Gastroesophageal sphincter (tissue), 4 donors: ENCODE data around the gene C6orf141. TPM values are rescaled to one million over a fixed set of nuclear protein-coding genes. Genes with fewer than 3 reads are reported as not detected.

ENCODE experiments used
- ATAC-seq: fragments of 150-250 bp; one replicate; pipeline ENCODE4 v1.9.1; 2016; ENCODE audit warnings: mild to moderate bottlenecking, moderate library complexity
- H3K27ac ChIP-seq, 4 donors: fragments of 200-600 bp; sonication (generic) in 3 of 4; 1 replicate in 3 of 4; 2 replicates in 1 of 4; pipeline ENCODE4 v1.5.1; 2016 to 2019
- H3K27me3 ChIP-seq: fragments of 200-600 bp; sonication (generic); one replicate; pipeline ENCODE4 v1.5.1; 2019
- H3K36me3 ChIP-seq, 2 donors: fragments of 200-600 bp; sonication (generic); one replicate each; pipeline ENCODE4 v1.5.1; 2019; ENCODE audit warnings: control low read depth in 1 of 2
- H3K4me1 ChIP-seq, 3 donors: fragments of 200-600 bp; sonication (generic); 1 replicate in 2 of 3; 2 replicates in 1 of 3; pipeline ENCODE4 v1.5.1; 2016 to 2019; ENCODE audit warnings: control low read depth in 2 of 3
- H3K4me3 ChIP-seq, 2 donors: fragments of 200-600 bp; sonication (generic); one replicate each; pipeline ENCODE4 v1.5.1; 2019; ENCODE audit warnings: mild to moderate bottlenecking in 1 of 2, moderate library complexity in 1 of 2
- H3K9me3 ChIP-seq, 3 donors: fragments of 200-600 bp; sonication (generic); one replicate each; pipeline ENCODE4 v1.5.1; 2017 to 2019; ENCODE audit warnings: control low read depth in 2 of 3
- EP300 ChIP-seq: sonication (generic); formaldehyde crosslinking; IDR thresholded peaks from one replicate; pipeline ENCODE4 v1.6.1; 2017; ENCODE audit warnings: antibody characterized with exemption, mild to moderate bottlenecking
- POLR2A ChIP-seq, 2 donors: fragments of 450-650 bp; IDR thresholded peaks; one replicate each; pipeline ENCODE4 v1.6.1; 2017; ENCODE audit warnings: antibody characterized with exemption in 2 of 2, mild to moderate bottlenecking in 2 of 2, moderate library complexity in 1 of 2
- POLR2AphosphoS5 ChIP-seq: sonication (generic); formaldehyde crosslinking; IDR thresholded peaks from one replicate; pipeline ENCODE4 v1.6.1; 2017; ENCODE audit warnings: antibody characterized with exemption
- WGBS, 2 donors: methylation state at CpG; one replicate each; pipeline ENCODE4 v1.1.5; 2018; ENCODE audit warnings: low coverage in 1 of 2; 5-methylcytosine and 5-hydroxymethylcytosine counted together
- total RNA-seq, 4 donors: library from RNA; depleted of rRNA; stranded (reverse); fragments of >200 nt; gene quantifications; one replicate each; pipeline ENCODE4 v1.1.0, GENCODE V29; 2016
- TF ChIP-seq, protein P1 (sequence below), 4 experiments: fragments of 200-600 bp in 2 of 4; fragments of 450-650 bp in 2 of 4; sonication (generic) in 1 of 4; IDR thresholded peaks; one replicate each; pipeline ENCODE4 v1.5.1; 2017 to 2019; ENCODE audit warnings: antibody characterized with exemption in 4 of 4, mild to moderate bottlenecking in 2 of 4, moderate library complexity in 2 of 4

C6orf141 gene
- total RNA-seq, 4 donors from 2014 or later = 1.6 to 2.6 (median 2.1) TPM

DNA sequence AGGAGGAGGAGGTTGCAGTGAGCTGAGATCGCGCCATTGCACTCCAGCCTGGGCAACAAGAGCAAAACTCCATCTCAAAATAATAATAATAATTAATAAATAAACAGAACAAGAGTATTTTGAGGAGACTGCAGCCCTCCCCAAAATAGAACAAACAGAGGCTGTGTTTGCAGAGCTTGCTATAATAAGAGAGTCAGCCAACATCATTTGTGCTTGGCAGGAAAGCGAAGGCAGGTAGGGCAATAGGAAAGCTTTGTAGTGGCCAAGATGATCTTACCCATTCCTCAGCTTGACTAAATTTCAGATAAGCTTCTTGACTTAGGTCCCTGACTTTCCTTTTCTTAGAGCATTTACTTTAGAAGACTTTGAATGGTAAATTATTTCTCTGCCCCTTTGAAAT lies 6.7 kb downstream of the C6orf141 start:
- no peaks in the 10 kb centered on the region for H3K9me3 ChIP-seq
- H3K4me3 ChIP-seq = no peak overlapping the region
- no peak overlapping the region for H3K27ac ChIP-seq
- TF ChIP-seq POLR2A (IDR thresholded peaks at IDR 0.05) (no peak), EP300 (no peak), POLR2AphosphoS5 (no peak)
- TF ChIP-seq, protein P1, sequence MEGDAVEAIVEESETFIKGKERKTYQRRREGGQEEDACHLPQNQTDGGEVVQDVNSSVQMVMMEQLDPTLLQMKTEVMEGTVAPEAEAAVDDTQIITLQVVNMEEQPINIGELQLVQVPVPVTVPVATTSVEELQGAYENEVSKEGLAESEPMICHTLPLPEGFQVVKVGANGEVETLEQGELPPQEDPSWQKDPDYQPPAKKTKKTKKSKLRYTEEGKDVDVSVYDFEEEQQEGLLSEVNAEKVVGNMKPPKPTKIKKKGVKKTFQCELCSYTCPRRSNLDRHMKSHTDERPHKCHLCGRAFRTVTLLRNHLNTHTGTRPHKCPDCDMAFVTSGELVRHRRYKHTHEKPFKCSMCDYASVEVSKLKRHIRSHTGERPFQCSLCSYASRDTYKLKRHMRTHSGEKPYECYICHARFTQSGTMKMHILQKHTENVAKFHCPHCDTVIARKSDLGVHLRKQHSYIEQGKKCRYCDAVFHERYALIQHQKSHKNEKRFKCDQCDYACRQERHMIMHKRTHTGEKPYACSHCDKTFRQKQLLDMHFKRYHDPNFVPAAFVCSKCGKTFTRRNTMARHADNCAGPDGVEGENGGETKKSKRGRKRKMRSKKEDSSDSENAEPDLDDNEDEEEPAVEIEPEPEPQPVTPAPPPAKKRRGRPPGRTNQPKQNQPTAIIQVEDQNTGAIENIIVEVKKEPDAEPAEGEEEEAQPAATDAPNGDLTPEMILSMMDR (IDR thresholded peaks at IDR 0.05) = no peak
- 70% methylated on average over 3 of the region's 3 CpGs; no CpG with 5 or more reads in 1 of the 2 donors for WGBS, 2 donors
- H3K27me3 ChIP-seq = peaks cover 13% of the 10 kb centered on the region
- H3K4me1 ChIP-seq = no peaks in the 10 kb centered on the region
- ATAC-seq = no peak
- H3K36me3 ChIP-seq = no peaks in the 10 kb centered on the region

DNA sequence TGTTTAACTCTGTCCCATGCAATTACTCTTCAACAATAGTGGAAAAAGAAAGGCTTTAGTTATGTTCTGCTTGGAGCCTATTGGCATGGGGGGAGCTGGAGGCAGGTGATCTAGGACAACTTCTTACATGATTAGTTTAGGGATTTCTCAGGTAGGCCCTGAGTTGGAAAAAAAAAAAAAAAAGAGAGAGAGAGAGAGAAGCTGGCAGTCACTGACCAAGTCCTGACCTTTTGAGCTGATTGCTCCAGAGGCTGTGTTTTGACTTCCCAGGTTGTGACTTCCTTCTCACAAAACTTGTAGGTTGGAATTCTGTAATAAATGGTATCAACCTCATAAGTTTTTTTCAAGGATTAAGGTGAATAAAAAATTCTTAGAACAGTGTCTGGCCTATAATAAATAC lies 7.8 kb downstream of the C6orf141 start:
- no peak overlapping the region for H3K4me3 ChIP-seq
- H3K4me1 ChIP-seq = no peaks in the 10 kb centered on the region
- ATAC-seq = no peak
- H3K36me3 ChIP-seq = no peaks in the 10 kb centered on the region
- no peak for TF ChIP-seq EP300
- no peak for TF ChIP-seq POLR2A (IDR thresholded peaks at IDR 0.05)
- TF ChIP-seq, protein P1 (IDR thresholded peaks at IDR 0.05) = no peak
- no peak for TF ChIP-seq POLR2AphosphoS5
- peaks cover 8% of the 10 kb centered on the region for H3K27me3 ChIP-seq
- H3K27ac ChIP-seq = no peak overlapping the region
- H3K9me3 ChIP-seq = no peaks in the 10 kb centered on the region

DNA sequence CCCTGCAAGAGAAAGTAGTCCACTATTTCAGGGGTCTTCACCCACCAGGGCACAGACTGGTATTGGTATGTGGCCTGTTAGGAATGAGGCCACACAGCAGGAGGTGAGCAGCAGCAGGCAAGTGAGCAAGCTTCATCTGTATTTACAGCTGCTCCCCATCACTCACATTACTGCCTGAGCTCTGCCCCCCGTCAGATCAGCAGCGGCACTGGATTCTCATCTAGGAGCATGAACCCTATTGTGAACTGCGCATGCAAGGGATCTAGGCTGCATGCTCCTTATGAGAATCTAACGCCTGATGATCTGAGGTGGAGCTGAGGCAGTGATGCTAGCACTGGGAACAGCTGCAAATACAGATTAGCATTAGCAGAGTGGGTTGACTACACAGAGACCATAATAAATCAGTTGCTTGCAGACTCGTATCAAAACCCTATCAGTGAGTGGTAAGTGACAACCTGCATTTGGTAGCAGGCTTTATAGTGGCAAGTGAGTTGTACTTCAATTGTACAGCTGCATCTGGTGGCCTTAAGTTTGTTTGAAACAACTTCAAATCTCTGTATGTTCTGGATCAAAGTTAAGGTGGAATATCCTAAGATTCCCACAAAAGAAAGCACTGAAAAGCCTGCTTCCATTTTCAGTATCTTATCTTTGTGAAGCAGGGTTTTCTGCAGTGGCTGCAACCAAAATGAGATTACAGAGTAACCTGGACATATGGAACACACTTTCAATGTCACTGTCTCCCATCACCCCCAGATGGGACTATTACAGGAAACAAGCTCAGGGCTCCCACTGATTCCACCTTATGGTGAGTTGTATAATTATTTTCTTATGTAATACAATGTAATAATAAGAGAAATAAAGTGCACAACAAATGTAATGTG lies 12.8 kb downstream of the C6orf141 start:
- no peak for ATAC-seq
- H3K4me1 ChIP-seq = no peaks in the 10 kb centered on the region
- WGBS, 2 donors = 66% methylated on average over 5 of the region's 5 CpGs; no CpG with 5 or more reads in 1 of the 2 donors
- peaks cover 9% of the 10 kb centered on the region for H3K27me3 ChIP-seq
- H3K36me3 ChIP-seq = no peaks in the 10 kb centered on the region
- no peak overlapping the region for H3K27ac ChIP-seq
- H3K4me3 ChIP-seq = no peak overlapping the region
- TF ChIP-seq, protein P1 (IDR thresholded peaks at IDR 0.05) = no peak
- TF ChIP-seq POLR2AphosphoS5 (no peak), POLR2A (IDR thresholded peaks at IDR 0.05) (no peak), EP300 (no peak)
- peaks cover 0 to 9% (median 0%) of the 10 kb centered on the region in 3 donors for H3K9me3 ChIP-seq

DNA sequence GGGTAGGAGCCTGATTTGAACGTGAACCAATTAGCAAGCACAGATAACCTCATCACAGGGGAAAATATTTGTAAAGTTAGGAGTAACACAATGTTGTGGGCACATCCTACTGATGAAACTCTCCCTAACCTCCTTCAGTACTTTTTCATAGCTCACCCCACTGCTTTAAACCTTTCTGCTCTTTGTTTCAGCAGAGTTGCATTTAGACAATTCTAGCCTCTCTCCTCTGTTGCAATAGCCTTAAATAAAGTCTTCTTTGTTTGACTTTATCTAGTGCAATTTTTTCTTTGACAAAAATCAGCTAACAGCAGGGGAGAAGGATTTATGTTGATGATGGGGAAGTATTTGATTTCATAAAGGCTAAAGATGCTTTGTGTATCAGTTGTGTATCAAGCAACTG lies 14.1 kb downstream of the C6orf141 start:
- Histone ChIP-seq H3K27me3 (peaks cover 9% of the 10 kb centered on the region), H3K36me3 (no peaks in the 10 kb centered on the region), H3K9me3 (peaks cover 0 to 9% (median 0%) of the 10 kb centered on the region in 3 donors), H3K4me1 (no peaks in the 10 kb centered on the region), H3K27ac (no peak overlapping the region), H3K4me3 (no peak overlapping the region)
- no peak for TF ChIP-seq POLR2A (IDR thresholded peaks at IDR 0.05)
- ATAC-seq = no peak
- 56% methylated on average over 1 of the region's 1 CpG; no CpG with 5 or more reads in 1 of the 2 donors for WGBS, 2 donors

DNA sequence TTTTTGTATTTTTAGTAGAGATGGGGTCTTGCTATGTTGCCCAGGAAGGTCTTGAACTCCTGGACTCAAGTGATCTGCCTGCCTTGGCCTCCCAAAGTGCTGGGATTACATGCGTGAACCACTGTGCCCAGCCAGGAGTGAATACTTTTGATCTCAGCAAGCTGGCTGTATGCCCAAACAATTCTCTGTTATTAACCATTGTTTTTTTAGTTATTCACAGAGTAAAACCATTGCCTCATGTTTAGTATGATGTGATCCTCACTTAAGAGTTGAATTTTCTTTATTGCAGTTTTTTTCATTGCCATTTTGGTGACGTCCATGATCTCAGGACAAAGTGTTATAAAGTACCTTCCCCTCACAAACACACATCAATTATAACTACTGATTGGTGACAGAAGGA lies 14.8 kb downstream of the C6orf141 start:
- no peaks in the 10 kb centered on the region for H3K4me1 ChIP-seq
- peaks cover 0 to 9% (median 0%) of the 10 kb centered on the region in 3 donors for H3K9me3 ChIP-seq
- no peak overlapping the region for H3K4me3 ChIP-seq
- peaks cover 9% of the 10 kb centered on the region for H3K27me3 ChIP-seq
- no peaks in the 10 kb centered on the region for H3K36me3 ChIP-seq
- 36 to 61% methylated on average over 2 of the region's 2 CpGs for WGBS, 2 donors
- TF ChIP-seq POLR2A (IDR thresholded peaks at IDR 0.05) (no peak), EP300 (no peak), POLR2AphosphoS5 (no peak)
- TF ChIP-seq, protein P1 (IDR thresholded peaks at IDR 0.05) = no peak
- no peak overlapping the region for H3K27ac ChIP-seq
- no peak for ATAC-seq
